ENCODE results near the gene FGGY.

FGGY gene

GRCh38 chr1:59511476-59512465 is 214.9 kb downstream of the FGGY start:
- ChIA-PET POLR2A (no interaction called here), CTCF (interaction anchor here (1.1 kb wide), 1 partner anchor 769 kb away, joined by 3 read pairs; no protein-coding TSS in a partner anchor)
- H3K27ac ChIP-seq (ENCODE audit: extremely low read depth, low read depth, low read length), result no peak overlapping the region
- no peaks in the 10 kb centered on the region for H3K36me3 ChIP-seq (ENCODE audit: control insufficient read depth in 2 of 2, insufficient read depth in 1 of 2, low read length in 2 of 2)
- no peak overlapping the region for H3K4me3 ChIP-seq (ENCODE audit: low read depth, low read length)
- no peaks in the 10 kb centered on the region for H3K9me3 ChIP-seq (ENCODE audit: control insufficient read depth, insufficient read depth, low read depth, low read length)
- TF ChIP-seq ZNF501 (tag by site-specific recombination; IDR thresholded peaks at IDR 0.05), result no peak
- TF ChIP-seq ZNF292 (tag by site-specific recombination; IDR thresholded peaks at IDR 0.05; ENCODE audit: borderline replicate concordance, low read depth), result no peak
- no peak for TF ChIP-seq PRDM4 (tag by site-specific recombination; IDR thresholded peaks at IDR 0.05)
- no peak for TF ChIP-seq ZNF544 (tag by site-specific recombination; IDR thresholded peaks at IDR 0.05)
- TF ChIP-seq SP3 (tag by site-specific recombination; IDR thresholded peaks at IDR 0.05), result no peak
- no peak for TF ChIP-seq OVOL3 (tag by site-specific recombination; IDR thresholded peaks at IDR 0.05)
- no peak for TF ChIP-seq ZNF324 (tag by site-specific recombination; IDR thresholded peaks at IDR 0.05)
- no peak for TF ChIP-seq EGR2 (tag by site-specific recombination; IDR thresholded peaks at IDR 0.05; ENCODE audit: low read depth)
- no peak for TF ChIP-seq ZNF473 (tag by site-specific recombination; IDR thresholded peaks at IDR 0.05)
- TF ChIP-seq ZSCAN4 (tag by site-specific recombination; IDR thresholded peaks at IDR 0.05), result no peak
- TF ChIP-seq REST (tag by site-specific recombination; IDR thresholded peaks at IDR 0.05), result no peak
- H3K4me1 ChIP-seq (ENCODE audit: control insufficient read depth, insufficient read depth, low read length), result no peaks in the 10 kb centered on the region

- TF ChIP-seq ZNF391 (tag by site-specific recombination; IDR thresholded peaks at IDR 0.05; ENCODE audit: borderline replicate concordance, low read depth) (no peak), ZNF623 (tag by site-specific recombination; IDR thresholded peaks at IDR 0.05) (no peak), GLIS1 (tag by site-specific recombination; IDR thresholded peaks at IDR 0.05) (no peak), KLF1 (tag by site-specific recombination; IDR thresholded peaks at IDR 0.05) (no peak), ZNF404 (tag by site-specific recombination; IDR thresholded peaks at IDR 0.05) (no peak), ZNF513 (tag by site-specific recombination; IDR thresholded peaks at IDR 0.05) (no peak), HOXD13 (CRISPR knock-in tag; IDR thresholded peaks at IDR 0.05; ENCODE audit: borderline replicate concordance) (no peak)
- Histone ChIP-seq H3K36me3 (ENCODE audit: control insufficient read depth in 2 of 2, insufficient read depth in 1 of 2, low read length in 2 of 2) (no peaks in the 10 kb centered on the region), H3K4me1 (ENCODE audit: control insufficient read depth, insufficient read depth, low read length) (no peaks in the 10 kb centered on the region), H3K27ac (ENCODE audit: extremely low read depth, low read depth, low read length) (no peak overlapping the region), H3K4me3 (ENCODE audit: low read depth, low read length) (no peak overlapping the region), H3K9me3 (ENCODE audit: control insufficient read depth, insufficient read depth, low read depth, low read length) (no peaks in the 10 kb centered on the region)
- ChIA-PET CTCF (interaction anchor here (0.7 to 1.1 kb wide), 2 partner anchors 239 to 768 kb away, joined by 3 to 4 read pairs; no protein-coding TSS in a partner anchor), POLR2A (no interaction called here)
These were observed 215.8 kb downstream of the FGGY start for GRCh38 chr1:59512702-59513101.

All from HEK293 (cell line).